H1 (cell line): ENCODE results near the gene DGKI. TPM values are rescaled to one million over a fixed set of nuclear protein-coding genes. Genes with fewer than 3 reads are reported as not detected.

Experiments used
- CTCF ChIA-PET: fragments of 300-600 bp; sonication (Branson Sonifier 250); formaldehyde crosslinking; loops from one replicate; lab custom pipeline; 2021; ENCODE audit not compliant: partially characterized antibody; lab: Charles Lee
- POLR2A ChIA-PET: fragments of 300-600 bp; sonication (Branson Sonifier 250); formaldehyde crosslinking; loops from one replicate; lab custom pipeline; 2021; ENCODE audit warnings: inconsistent platforms; ENCODE audit not compliant: partially characterized antibody; lab: Charles Lee
- DNase-seq, 2 experiments: peaks; one replicate each; pipeline versions ENCODE4 v3.0.0 to v3.0.0-alpha.2; 2010 to 2022; ENCODE audit warnings: low spot score in 2 of 2, low read depth in 1 of 2, mixed read lengths in 1 of 2
- FAIRE-seq: peaks from 2 replicates; lab custom pipeline; 2011; peaks lifted over from hg19 to GRCh38; lab: Jason Lieb, UNC
- H2AFZ ChIP-seq: 2 replicates; pipeline ENCODE4 v1.8.1; 2012; ENCODE audit warnings: low read length, inconsistent platforms
- H2AK5ac ChIP-seq: 2 replicates; pipeline ENCODE4 v1.6.1; 2013; ENCODE audit warnings: low read depth, low read length
- H2BK120ac ChIP-seq: replicated peaks from 2 replicates; pipeline ENCODE3; 2013; ENCODE audit warnings: low read depth, low read length, inconsistent platforms
- H2BK12ac ChIP-seq: 2 replicates; pipeline ENCODE4 v1.6.1; 2013; ENCODE audit warnings: low read depth, low read length
- H2BK15ac ChIP-seq: 2 replicates; pipeline ENCODE4 v1.6.1; 2013; ENCODE audit warnings: low read length
- H2BK20ac ChIP-seq: 2 replicates; pipeline ENCODE4 v1.6.1; 2013; ENCODE audit warnings: low read length
- H2BK5ac ChIP-seq: 2 replicates; pipeline ENCODE4 v1.6.1; 2013; ENCODE audit warnings: low read depth, low read length
- H3K14ac ChIP-seq: 2 replicates; pipeline ENCODE4 v1.6.1; 2013; ENCODE audit warnings: inconsistent platforms; ENCODE audit not compliant: insufficient read length
- H3K18ac ChIP-seq: 2 replicates; pipeline ENCODE4 v1.6.1; 2013; ENCODE audit warnings: low read length; ENCODE audit errors: extremely low read depth
- H3K23ac ChIP-seq: 2 replicates; pipeline ENCODE4 v1.6.1; 2013; ENCODE audit warnings: inconsistent platforms; ENCODE audit not compliant: insufficient read length
- H3K23me2 ChIP-seq: 2 replicates; pipeline ENCODE4 v1.6.1; 2013; ENCODE audit warnings: low read depth, low read length
- H3K27ac ChIP-seq: 2 replicates; pipeline ENCODE4 v1.6.1; 2011; ENCODE audit warnings: low read depth, low read length, inconsistent platforms
- H3K27me3 ChIP-seq, 4 experiments: replicated peaks in 1 of 4; 1 replicate in 1 of 4; 2 replicates in 3 of 4; pipeline versions ENCODE4 v1.6.1 to v1.8.1; 2011 to 2013; ENCODE audit warnings: low read length in 3 of 4, mild to moderate bottlenecking in 3 of 4, inconsistent platforms in 2 of 4, mixed read lengths in 2 of 4, moderate library complexity in 1 of 4; ENCODE audit not compliant: control insufficient read depth in 3 of 4, insufficient read depth in 3 of 4; ENCODE audit errors: extremely low read depth in 1 of 4
- H3K36me3 ChIP-seq, 4 experiments: 2 replicates each; pipeline versions ENCODE4 v1.6.1 to v1.8.1; 2011 to 2013; ENCODE audit warnings: mild to moderate bottlenecking in 4 of 4, low read length in 3 of 4, moderate library complexity in 2 of 4, control low read depth in 1 of 4, inconsistent platforms in 1 of 4; ENCODE audit not compliant: insufficient read depth in 4 of 4, control insufficient read depth in 2 of 4
- H3K4ac ChIP-seq: replicated peaks from 2 replicates; pipeline ENCODE3; 2013; ENCODE audit warnings: low read length, low read depth, mixed read lengths, inconsistent platforms; ENCODE audit not compliant: insufficient read length
- H3K4me1 ChIP-seq, 4 experiments: replicated peaks in 1 of 4; 1 replicate in 1 of 4; 2 replicates in 3 of 4; pipeline versions ENCODE4 v1.6.1 to v1.8.1; 2011 to 2013; ENCODE audit warnings: low read length in 3 of 4, inconsistent platforms in 2 of 4, mixed read lengths in 1 of 4; ENCODE audit not compliant: insufficient read depth in 4 of 4, control insufficient read depth in 3 of 4
- H3K4me2 ChIP-seq, 2 experiments: 2 replicates each; pipeline versions ENCODE4 v1.6.1 to v1.8.1; 2011 to 2013; ENCODE audit warnings: low read depth in 2 of 2, low read length in 2 of 2, control low read depth in 1 of 2, inconsistent platforms in 1 of 2, mild to moderate bottlenecking in 1 of 2; ENCODE audit not compliant: insufficient read depth in 1 of 2
- H3K4me3 ChIP-seq, 4 experiments: fragments of 200-600, 300-600 bp in 1 of 4; sonication (generic), shearing (Covaris generic), sonication (Bioruptor Twin) in 1 of 4; 2 replicates each; pipeline versions ENCODE4 v1.5.1 to v1.8.1; 2011 to 2016; ENCODE audit warnings: low read length in 4 of 4, low read depth in 3 of 4, control low read depth in 2 of 4, inconsistent platforms in 2 of 4, mild to moderate bottlenecking in 2 of 4, mixed read lengths in 1 of 4, moderate library complexity in 1 of 4; ENCODE audit not compliant: insufficient read depth in 2 of 4; ENCODE audit errors: extremely low read depth in 1 of 4
- H3K56ac ChIP-seq: replicated peaks from 2 replicates; pipeline ENCODE3; 2013; ENCODE audit warnings: low read depth, mild to moderate bottlenecking, mixed read lengths, low read length, inconsistent platforms; ENCODE audit not compliant: insufficient read length
- H3K79me1 ChIP-seq: 2 replicates; pipeline ENCODE4 v1.6.1; 2013; ENCODE audit warnings: low read depth, low read length, control low read depth
- H3K79me2 ChIP-seq, 2 experiments: 2 replicates each; pipeline versions ENCODE4 v1.6.1 to v1.8.1; 2012 to 2013; ENCODE audit warnings: low read length in 2 of 2, mild to moderate bottlenecking in 2 of 2, inconsistent platforms in 1 of 2; ENCODE audit not compliant: insufficient read depth in 2 of 2, control insufficient read depth in 1 of 2
- H3K9ac ChIP-seq, 4 experiments: replicated peaks in 1 of 4; 1 replicate in 1 of 4; 2 replicates in 3 of 4; pipeline versions ENCODE4 v1.6.1 to v1.8.1; 2011 to 2013; ENCODE audit warnings: low read depth in 3 of 4, low read length in 3 of 4, control low read depth in 2 of 4, mild to moderate bottlenecking in 2 of 4, moderate library complexity in 2 of 4, inconsistent platforms in 1 of 4; ENCODE audit errors: extremely low read depth in 1 of 4
- H3K9me3 ChIP-seq, 2 experiments: 2 replicates each; pipeline versions ENCODE4 v1.6.1 to v1.8.1; 2012 to 2013; ENCODE audit warnings: mild to moderate bottlenecking in 2 of 2, moderate library complexity in 2 of 2, control low read depth in 1 of 2, inconsistent platforms in 1 of 2, low read depth in 1 of 2, low read length in 1 of 2, mixed read lengths in 1 of 2; ENCODE audit not compliant: insufficient read depth in 2 of 2
- H4K20me1 ChIP-seq, 2 experiments: replicated peaks in 1 of 2; 2 replicates each; pipeline versions ENCODE3 to v1.8.1; 2011 to 2013; ENCODE audit warnings: inconsistent platforms in 2 of 2, low read length in 2 of 2, mild to moderate bottlenecking in 1 of 2; ENCODE audit not compliant: insufficient read depth in 2 of 2, control insufficient read depth in 1 of 2
- H4K5ac ChIP-seq: 2 replicates; pipeline ENCODE4 v1.6.1; 2013; ENCODE audit warnings: low read length, low read depth, mixed read lengths, inconsistent platforms; ENCODE audit not compliant: insufficient read length
- H4K8ac ChIP-seq: 2 replicates; pipeline ENCODE4 v1.8.0; 2013; ENCODE audit warnings: mild to moderate bottlenecking, moderate library complexity, low read length, inconsistent platforms; ENCODE audit not compliant: insufficient read depth; ENCODE audit errors: extremely low read depth
- H4K91ac ChIP-seq: replicated peaks from 2 replicates; pipeline ENCODE3; 2013; ENCODE audit warnings: low read length, mixed read lengths, inconsistent platforms; ENCODE audit not compliant: insufficient read length
- CHD2 ChIP-seq: IDR thresholded peaks from 2 replicates; pipeline ENCODE4 v1.6.1; 2012; ENCODE audit warnings: low read length, improper control_type of control experiment
- JUND ChIP-seq: IDR thresholded peaks from 2 replicates; pipeline ENCODE4 v1.6.1; 2011; ENCODE audit warnings: mild to moderate bottlenecking, improper control_type of control experiment, low read length
- KDM5A ChIP-seq: fragments of 200-600 bp; IDR thresholded peaks from 2 replicates; pipeline ENCODE4 v1.7.1; 2012; ENCODE audit warnings: mild to moderate bottlenecking, low read length, inconsistent platforms, mixed read lengths
- POLR2AphosphoS5 ChIP-seq: IDR thresholded peaks from 2 replicates; pipeline ENCODE4 v1.6.1; 2011; ENCODE audit warnings: low read depth, low read length
- RAD21 ChIP-seq, 2 experiments: IDR thresholded peaks in 1 of 2; conservative IDR thresholded peaks in 1 of 2; 2 replicates each; pipeline ENCODE4 v1.6.1; 2011; ENCODE audit warnings: low read depth in 2 of 2, low read length in 2 of 2, improper control_type of control experiment in 1 of 2, inconsistent platforms in 1 of 2, mild to moderate bottlenecking in 1 of 2, moderate library complexity in 1 of 2
- RNF2 ChIP-seq: fragments of 200-900, 300-1000 bp; sonication (generic); IDR thresholded peaks from 2 replicates; pipeline ENCODE4 v1.7.1; 2016; ENCODE audit warnings: borderline replicate concordance, low read depth, mild to moderate bottlenecking, antibody characterized with exemption, low read length; ENCODE audit not compliant: poor library complexity, severe bottlenecking; ENCODE audit errors: missing control alignments
- SIN3A ChIP-seq, 2 experiments: IDR thresholded peaks in 1 of 2; conservative IDR thresholded peaks in 1 of 2; 2 replicates each; pipeline ENCODE4 v1.6.1; 2011 to 2012; ENCODE audit warnings: low read length in 2 of 2, improper control_type of control experiment in 1 of 2, low read depth in 1 of 2, mild to moderate bottlenecking in 1 of 2
- SP2 ChIP-seq: IDR thresholded peaks from 2 replicates; pipeline ENCODE4 v1.6.1; 2012; ENCODE audit warnings: mild to moderate bottlenecking, low read length, inconsistent platforms
- WGBS, 2 experiments: shearing (Covaris generic) in 1 of 2; methylation state at CpG; one replicate each; pipeline versions ENCODE4 v1.1.6 to v1.1.7; 2013 to 2015; ENCODE audit warnings: low lambda C conversion rate in 2 of 2, mixed read lengths in 2 of 2, inconsistent platforms in 1 of 2, low coverage in 1 of 2, missing lambda C conversion rate in 1 of 2; ENCODE audit not compliant: insufficient replicate concordance in 2 of 2, insufficient coverage in 1 of 2, insufficient read length in 1 of 2; ENCODE audit errors: extremely low coverage in 1 of 2, missing lambda C conversion rate in 1 of 2; 5-methylcytosine and 5-hydroxymethylcytosine counted together
- polyA plus RNA-seq, 7 experiments: library from polyadenylated mRNA; depleted of rRNA in 3 of 7; stranded (reverse) in 5 of 7; unstranded in 2 of 7; fragments of >200 nt in 5 of 7; fragments of 200-250 nt in 2 of 7; gene quantifications; 1 replicate in 5 of 7; 2 replicates in 1 of 7; 4 replicates in 1 of 7; pipeline versions ENCODE4 v1.2.1 to v1.2.3, GENCODE V29; 2011 to 2013; ENCODE audit warnings: missing spikeins in 2 of 7, mixed read lengths in 2 of 7
- total RNA-seq: library from RNA; stranded (reverse); fragmentation: NEBNext Ultra II Directional; extraction: Animal tissue kit (Norgen Biotek cat#: 25700); gene quantifications from 2 replicates; pipeline ENCODE4 v1.2.1, GENCODE V29; 2021
- TF ChIP-seq, protein P1 (sequence below): IDR thresholded peaks from 2 replicates; pipeline ENCODE4 v1.6.1; 2012; ENCODE audit warnings: inconsistent platforms
- TF ChIP-seq, protein P2 (sequence below), 3 experiments: IDR thresholded peaks; 1 replicate in 2 of 3; 2 replicates in 1 of 3; pipeline versions ENCODE4 v1.5.1 to v1.6.1; 2011; ENCODE audit warnings: low read length in 3 of 3, mild to moderate bottlenecking in 3 of 3, inconsistent platforms in 2 of 3, low read depth in 1 of 3, moderate library complexity in 1 of 3; ENCODE audit not compliant: insufficient read depth in 1 of 3; ENCODE audit errors: control extremely low read depth in 1 of 3

DGKI gene
- total and polyA plus RNA-seq, 2 of the 8 experiments (the other 6 are each of a cell fraction or from before 2014, with no cell fraction given) = 0.20 to 0.71 TPM

DNA sequence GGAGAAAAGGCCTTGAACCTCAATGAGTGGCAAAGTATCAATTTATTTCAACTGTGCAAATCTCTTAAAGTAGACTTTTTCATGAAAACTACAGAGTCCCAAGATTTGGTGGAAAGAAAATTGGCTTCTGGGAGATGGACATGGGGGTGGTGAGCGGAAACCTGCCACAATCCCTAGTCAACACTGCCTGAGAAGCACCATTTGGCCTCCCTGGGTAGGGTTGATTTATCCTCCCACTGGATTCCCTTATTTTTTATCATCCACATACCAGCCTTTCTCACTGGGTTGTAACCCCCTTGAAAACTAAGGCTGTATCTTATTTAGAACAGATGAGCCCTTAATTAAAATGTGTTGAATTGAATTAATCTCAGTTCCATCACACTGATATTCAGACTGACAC, 401.5 kb downstream of the DGKI start:
- DNase-seq (no peak), FAIRE-seq (no peak)
- H3K14ac ChIP-seq = no peak overlapping the region
- no peak overlapping the region for H4K8ac ChIP-seq
- no peaks in the 10 kb centered on the region for H3K23me2 ChIP-seq
- H3K36me3 ChIP-seq = no peaks in the 10 kb centered on the region
- H2BK5ac ChIP-seq = no peak overlapping the region
- H2BK15ac ChIP-seq = no peak overlapping the region
- no peak overlapping the region for H4K91ac ChIP-seq
- H3K27ac ChIP-seq = no peak overlapping the region
- TF ChIP-seq, protein P1, sequence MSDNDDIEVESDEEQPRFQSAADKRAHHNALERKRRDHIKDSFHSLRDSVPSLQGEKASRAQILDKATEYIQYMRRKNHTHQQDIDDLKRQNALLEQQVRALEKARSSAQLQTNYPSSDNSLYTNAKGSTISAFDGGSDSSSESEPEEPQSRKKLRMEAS = no peak
- TF ChIP-seq CHD2 = no peak
- TF ChIP-seq SP2 = no peak
- TF ChIP-seq POLR2AphosphoS5 = no peak
- TF ChIP-seq RAD21 (IDR thresholded peaks at IDR 0.05 in 1 of 2, conservative IDR thresholded peaks at IDR 0.05 in 1 of 2; ENCODE audit: low read depth in 2 of 2, low read length in 2 of 2) = no peak
- no peak for TF ChIP-seq KDM5A
- TF ChIP-seq JUND = no peak
- TF ChIP-seq, protein P2, sequence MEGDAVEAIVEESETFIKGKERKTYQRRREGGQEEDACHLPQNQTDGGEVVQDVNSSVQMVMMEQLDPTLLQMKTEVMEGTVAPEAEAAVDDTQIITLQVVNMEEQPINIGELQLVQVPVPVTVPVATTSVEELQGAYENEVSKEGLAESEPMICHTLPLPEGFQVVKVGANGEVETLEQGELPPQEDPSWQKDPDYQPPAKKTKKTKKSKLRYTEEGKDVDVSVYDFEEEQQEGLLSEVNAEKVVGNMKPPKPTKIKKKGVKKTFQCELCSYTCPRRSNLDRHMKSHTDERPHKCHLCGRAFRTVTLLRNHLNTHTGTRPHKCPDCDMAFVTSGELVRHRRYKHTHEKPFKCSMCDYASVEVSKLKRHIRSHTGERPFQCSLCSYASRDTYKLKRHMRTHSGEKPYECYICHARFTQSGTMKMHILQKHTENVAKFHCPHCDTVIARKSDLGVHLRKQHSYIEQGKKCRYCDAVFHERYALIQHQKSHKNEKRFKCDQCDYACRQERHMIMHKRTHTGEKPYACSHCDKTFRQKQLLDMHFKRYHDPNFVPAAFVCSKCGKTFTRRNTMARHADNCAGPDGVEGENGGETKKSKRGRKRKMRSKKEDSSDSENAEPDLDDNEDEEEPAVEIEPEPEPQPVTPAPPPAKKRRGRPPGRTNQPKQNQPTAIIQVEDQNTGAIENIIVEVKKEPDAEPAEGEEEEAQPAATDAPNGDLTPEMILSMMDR (IDR thresholded peaks at IDR 0.05; ENCODE audit: control extremely low read depth in 1 of 3, insufficient read depth in 1 of 3, low read depth in 1 of 3, low read length in 3 of 3) = no peak
- TF ChIP-seq RNF2 = no peak
- TF ChIP-seq SIN3A (conservative IDR thresholded peaks at IDR 0.05 in 1 of 2, IDR thresholded peaks at IDR 0.05 in 1 of 2; ENCODE audit: low read depth in 1 of 2, low read length in 2 of 2) = no peak
- H3K4me1 ChIP-seq = peaks cover 0 to 2% (median 0%) of the 10 kb centered on the region in 4 experiments; a peak in 1 of 7 replicates
- CTCF ChIA-PET = interaction anchor here (1.3 to 2.8 kb wide), 3 partner anchors 101 to 147 kb away, joined by 3 to 11 read pairs (median 5); partner anchors contain the start of gene PTN
- H3K79me2 ChIP-seq = no peaks in the 10 kb centered on the region
- no peak overlapping the region for H2AFZ ChIP-seq
- H3K4ac ChIP-seq = no peak overlapping the region
- no peak overlapping the region for H3K56ac ChIP-seq
- H4K20me1 ChIP-seq = no peaks in the 10 kb centered on the region
- WGBS, 2 experiments = 88% methylated on average over 1 of the region's 1 CpG; no CpG with 5 or more reads in 1 of the 2 experiments
- H2BK120ac ChIP-seq = no peak overlapping the region
- H3K79me1 ChIP-seq = no peaks in the 10 kb centered on the region
- H3K18ac ChIP-seq = no peak overlapping the region
- no peak overlapping the region for H3K9ac ChIP-seq
- no peak overlapping the region for H2BK20ac ChIP-seq
- H4K5ac ChIP-seq = no peak overlapping the region
- no peak overlapping the region for H3K4me2 ChIP-seq
- no peaks in the 10 kb centered on the region for H3K27me3 ChIP-seq
- POLR2A ChIA-PET = interaction anchor here (0.6 kb wide), 1 partner anchor 1020 kb away, joined by 3 read pairs; no protein-coding TSS in a partner anchor
- no peak overlapping the region for H2BK12ac ChIP-seq
- no peak overlapping the region for H3K4me3 ChIP-seq
- no peak overlapping the region for H2AK5ac ChIP-seq
- no peak overlapping the region for H3K23ac ChIP-seq
- H3K9me3 ChIP-seq = no peaks in the 10 kb centered on the region
